GM18517 (cell line): Measurements from ENCODE around the gene ZNF578.
"Not testable (repeated sequence)": the region's sequence is repeated elsewhere in the genome, so short reads cannot be mapped to it uniquely, and the experiment has no call there.

Source experiments
- ATAC-seq: cut with Tn5 transposase; IDR thresholded peaks from one replicate; pipeline ENCODE4 v1.9.1; 2021; ENCODE audit warnings: mild to moderate bottlenecking, moderate library complexity; ENCODE audit not compliant: unreplicated experiment

The ZNF578 gene

DNA sequence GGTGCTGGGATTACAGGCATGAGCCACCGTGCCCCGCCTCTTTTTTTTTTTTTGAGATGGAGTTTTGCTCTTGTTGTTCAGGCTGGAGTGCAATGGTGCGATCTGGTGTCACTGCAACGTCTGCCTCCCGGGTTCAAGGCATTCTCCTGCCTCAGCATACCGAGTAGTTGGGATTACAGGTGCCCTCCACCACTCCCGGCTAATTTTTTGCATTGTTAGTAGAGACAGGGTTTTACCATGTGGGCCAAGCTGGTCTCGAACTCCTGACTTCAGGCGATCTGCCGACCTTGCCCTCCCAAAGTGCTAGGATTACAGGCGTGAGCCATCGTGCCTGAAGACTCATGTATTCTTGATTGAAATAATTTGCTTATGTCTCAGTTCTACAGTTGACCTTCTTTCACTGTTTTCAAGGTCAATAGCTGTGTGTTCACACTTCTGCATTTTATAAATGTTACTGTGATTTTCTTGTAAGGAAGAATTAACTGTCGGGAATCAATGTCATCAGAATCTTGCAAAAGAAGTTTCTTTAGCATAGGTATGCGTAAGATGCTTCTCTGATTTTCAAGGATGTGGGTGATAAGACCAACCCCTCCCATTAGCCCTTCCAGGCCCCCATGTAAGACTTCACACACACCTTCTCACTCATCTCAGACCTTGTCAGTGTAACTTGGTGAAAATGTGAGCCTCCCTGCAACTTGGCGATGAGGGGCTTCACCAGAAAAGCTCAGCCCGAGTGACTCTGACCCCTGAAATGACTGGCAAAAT lies 104.1 kb downstream of the ZNF578 start:
- no peak for ATAC-seq

DNA sequence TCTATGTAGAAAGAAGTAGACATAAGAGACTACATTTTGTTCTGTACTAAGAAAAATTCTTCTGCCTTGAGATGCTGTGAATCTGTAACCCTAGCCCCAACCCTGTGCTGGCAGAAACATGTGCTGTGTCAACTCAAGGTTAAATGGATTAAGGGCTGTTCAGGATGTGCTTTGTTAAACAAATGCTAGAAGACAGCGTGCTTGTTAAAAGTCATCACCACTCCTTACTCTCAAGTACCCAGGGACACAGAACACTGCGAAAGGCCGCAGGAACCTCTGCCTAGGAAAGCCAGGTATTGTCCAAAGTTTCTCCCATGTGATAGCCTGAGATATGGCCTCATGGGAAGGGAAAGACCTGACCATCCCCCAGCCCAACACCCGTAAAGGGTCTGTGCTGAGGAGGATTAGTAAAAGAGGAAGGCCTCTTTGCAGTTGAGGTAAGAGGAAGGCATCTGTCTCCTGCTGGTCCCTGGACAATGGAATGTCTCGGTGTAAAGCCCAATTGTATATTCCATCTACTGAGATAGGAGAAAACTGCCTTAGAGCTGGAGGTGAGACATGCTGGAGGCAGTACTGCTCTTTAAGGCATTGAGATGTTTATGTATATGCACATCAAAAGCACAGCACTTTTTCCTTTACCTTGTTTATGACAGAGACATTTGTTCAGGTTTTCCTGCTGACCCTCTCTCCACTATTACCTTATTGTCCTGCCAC lies 105.5 kb downstream of the ZNF578 start:
- not testable (repeated sequence) for ATAC-seq

DNA sequence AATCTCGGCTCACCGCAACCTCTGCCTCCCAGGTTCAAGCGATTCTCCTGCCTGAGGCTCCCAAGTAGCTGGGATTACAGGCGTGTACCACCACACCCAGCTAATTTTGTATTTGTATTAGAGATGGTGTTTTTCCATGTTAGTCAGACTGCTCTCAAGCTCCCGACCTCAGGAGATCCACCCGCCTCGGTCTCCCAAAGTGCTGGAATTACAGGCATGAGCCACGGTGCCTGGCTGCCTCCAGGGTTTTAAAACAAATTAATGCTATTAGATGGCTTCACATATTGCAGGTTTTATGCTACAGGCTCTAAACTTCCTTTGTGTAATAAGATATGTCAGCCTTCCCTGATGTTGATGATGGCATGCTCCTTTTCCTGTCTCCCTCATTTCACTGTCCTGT lies 108.3 kb downstream of the ZNF578 start:
- not testable (repeated sequence) for ATAC-seq
